ENCODE measurements around the gene EPHB2.

The EPHB2 gene

GRCh38 chr1:22963044-22963677, 252.5 kb downstream of the EPHB2 start:
- DNase-seq: no peak

- no peak for DNase-seq
Measured at GRCh38 chr1:22966309-22966708, 255.7 kb downstream of the EPHB2 start.

DNA sequence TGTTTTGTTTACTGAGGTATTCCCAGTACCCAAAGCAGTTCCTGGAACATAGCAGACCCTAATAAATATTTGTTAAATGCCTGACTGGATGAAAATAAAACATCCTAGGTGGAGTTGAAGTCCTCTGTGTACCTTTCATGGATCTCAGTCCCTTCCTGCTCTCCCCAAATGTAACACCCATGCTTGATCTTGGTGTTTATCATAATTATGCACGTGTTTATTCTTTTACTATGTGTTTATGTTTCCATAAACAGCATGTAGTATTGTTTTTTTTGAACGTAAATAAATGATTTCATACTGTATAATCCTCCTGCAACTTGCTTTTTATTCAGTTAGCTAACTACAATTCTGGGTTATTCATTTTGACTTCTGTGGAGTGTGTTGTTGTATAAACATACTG, 257.2 kb downstream of the EPHB2 start:
- DNase-seq: no peak

DNA sequence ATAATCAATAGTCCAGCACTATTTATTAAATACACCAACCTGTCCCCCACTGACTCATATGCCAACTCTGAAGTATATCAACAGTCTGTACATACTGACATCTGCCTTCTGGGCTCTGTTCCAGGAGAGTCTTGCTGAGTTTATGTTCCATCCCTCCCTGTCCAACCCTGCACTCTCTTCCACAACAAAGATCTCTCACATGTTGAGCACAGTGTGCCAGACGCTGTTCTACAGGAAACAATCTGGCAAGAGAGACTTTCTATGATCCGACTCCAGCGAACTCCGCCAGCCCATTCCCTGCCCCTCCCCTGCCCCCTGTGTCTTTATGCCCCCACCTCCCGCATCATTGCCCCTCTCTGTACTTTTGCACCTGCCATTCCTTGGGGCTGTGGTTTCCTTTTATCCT, 258.7 kb downstream of the EPHB2 start:
- DNase-seq: no peak

GRCh38 chr1:22970096-22970495, 259.5 kb downstream of the EPHB2 start:
- DNase-seq: no peak
